ENCODE measurements around the gene KRT77.

Gene KRT77

DNA sequence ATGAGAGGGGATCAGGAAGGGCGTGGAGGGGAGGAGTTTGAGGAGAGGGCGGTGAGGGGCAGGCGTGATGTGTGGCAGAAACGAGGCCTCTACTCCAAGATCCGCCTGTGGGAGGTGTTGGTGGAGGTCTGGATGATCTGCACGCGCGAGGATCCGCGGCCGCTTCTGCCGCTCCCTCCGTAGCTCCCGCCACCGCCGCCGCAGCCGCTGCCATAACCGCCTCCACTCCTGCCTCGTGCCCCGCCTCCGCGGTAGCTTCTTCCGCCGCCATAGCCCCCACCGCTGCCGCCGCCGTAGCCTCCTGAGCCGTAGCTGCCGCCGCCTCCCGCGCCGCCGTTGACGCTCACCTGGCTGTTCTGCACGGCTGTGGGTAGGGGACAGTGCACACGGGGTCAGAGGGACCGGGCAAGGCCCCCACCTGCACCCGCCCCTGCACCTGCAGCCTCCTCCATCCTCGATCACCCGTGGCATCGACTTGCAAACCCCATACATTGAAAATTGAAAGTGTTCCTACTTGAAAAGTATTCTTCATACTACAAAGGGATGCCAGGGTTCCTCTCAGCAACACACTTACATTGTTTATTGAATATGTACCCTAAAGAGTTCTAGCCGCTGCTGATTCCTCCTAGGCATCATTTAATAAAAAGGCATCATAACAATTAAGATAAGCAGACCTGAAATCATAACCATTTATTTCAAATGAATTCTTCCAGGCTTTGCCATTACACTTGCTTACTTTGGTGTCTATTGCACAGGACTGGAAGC is 12.1 kb downstream of the KRT77 start (continued):
- TF ChIP-seq ATF2 (tag by site-specific recombination; IDR thresholded peaks at IDR 0.05; ENCODE audit: low read depth) (no peak), INSM2 (tag by site-specific recombination; IDR thresholded peaks at IDR 0.05) (no peak), ZBTB17 (tag by site-specific recombination; IDR thresholded peaks at IDR 0.05) (peak; percentile 43; the same call in 1 of the 2 replicates), ZSCAN30 (tag by site-specific recombination; IDR thresholded peaks at IDR 0.05) (no peak), ZNF843 (tag by site-specific recombination; IDR thresholded peaks at IDR 0.05) (no peak), SP2 (tag by site-specific recombination; IDR thresholded peaks at IDR 0.05) (peak; percentile 52), ZNF404 (tag by site-specific recombination; IDR thresholded peaks at IDR 0.05) (no peak), BCL11B (tag by site-specific recombination; IDR thresholded peaks at IDR 0.05; ENCODE audit: low read depth) (no peak), ZNF311 (tag by site-specific recombination; IDR thresholded peaks at IDR 0.05; ENCODE audit: borderline replicate concordance) (no peak), ZNF664 (tag by site-specific recombination; IDR thresholded peaks at IDR 0.05) (no peak), ZNF114 (tag by site-specific recombination; IDR thresholded peaks at IDR 0.05) (no peak), ZBTB8A (tag by site-specific recombination; IDR thresholded peaks at IDR 0.05) (no peak), ZNF211 (tag by site-specific recombination; IDR thresholded peaks at IDR 0.05; ENCODE audit: low read depth) (no peak), ZNF10 (tag by site-specific recombination; IDR thresholded peaks at IDR 0.05) (no peak), ZFHX2 (tag by site-specific recombination; conservative IDR thresholded peaks at IDR 0.05) (peak; percentile 98), ZNF600 (tag by site-specific recombination; IDR thresholded peaks at IDR 0.05) (peak; percentile 82), ZNF426 (tag by site-specific recombination; IDR thresholded peaks at IDR 0.05) (no peak), SCRT1 (tag by site-specific recombination; IDR thresholded peaks at IDR 0.05; ENCODE audit: borderline replicate concordance) (no peak), SP7 (tag by site-specific recombination; IDR thresholded peaks at IDR 0.05) (no peak), ZNF692 (tag by site-specific recombination; IDR thresholded peaks at IDR 0.05) (no peak), KLF1 (tag by site-specific recombination; IDR thresholded peaks at IDR 0.05) (peak; percentile 84), ZNF302 (tag by site-specific recombination; IDR thresholded peaks at IDR 0.05; ENCODE audit: low read depth) (no peak), KLF10 (tag by site-specific recombination; IDR thresholded peaks at IDR 0.05) (no peak), ZNF335 (tag by site-specific recombination; conservative IDR thresholded peaks at IDR 0.05) (0 out of 2 replicates have a peak, but pooled peaks have one; percentile 18), ZNF701 (tag by site-specific recombination; IDR thresholded peaks at IDR 0.05) (no peak)
- TF ChIP-seq, protein P1, sequence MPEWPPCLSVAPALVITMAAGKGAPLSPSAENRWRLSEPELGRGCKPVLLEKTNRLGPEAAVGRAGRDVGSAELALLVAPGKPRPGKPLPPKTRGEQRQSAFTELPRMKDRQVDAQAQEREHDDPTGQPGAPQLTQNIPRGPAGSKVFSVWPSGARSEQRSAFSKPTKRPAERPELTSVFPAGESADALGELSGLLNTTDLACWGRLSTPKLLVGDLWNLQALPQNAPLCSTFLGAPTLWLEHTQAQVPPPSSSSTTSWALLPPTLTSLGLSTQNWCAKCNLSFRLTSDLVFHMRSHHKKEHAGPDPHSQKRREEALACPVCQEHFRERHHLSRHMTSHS (tag by site-specific recombination; IDR thresholded peaks at IDR 0.05) = no peak
- TF ChIP-seq, protein P2, sequence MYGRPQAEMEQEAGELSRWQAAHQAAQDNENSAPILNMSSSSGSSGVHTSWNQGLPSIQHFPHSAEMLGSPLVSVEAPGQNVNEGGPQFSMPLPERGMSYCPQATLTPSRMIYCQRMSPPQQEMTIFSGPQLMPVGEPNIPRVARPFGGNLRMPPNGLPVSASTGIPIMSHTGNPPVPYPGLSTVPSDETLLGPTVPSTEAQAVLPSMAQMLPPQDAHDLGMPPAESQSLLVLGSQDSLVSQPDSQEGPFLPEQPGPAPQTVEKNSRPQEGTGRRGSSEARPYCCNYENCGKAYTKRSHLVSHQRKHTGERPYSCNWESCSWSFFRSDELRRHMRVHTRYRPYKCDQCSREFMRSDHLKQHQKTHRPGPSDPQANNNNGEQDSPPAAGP (tag by site-specific recombination; IDR thresholded peaks at IDR 0.05) = 0 out of 2 replicates have a peak, but pooled peaks have one; percentile 27
- TF ChIP-seq, protein P3, sequence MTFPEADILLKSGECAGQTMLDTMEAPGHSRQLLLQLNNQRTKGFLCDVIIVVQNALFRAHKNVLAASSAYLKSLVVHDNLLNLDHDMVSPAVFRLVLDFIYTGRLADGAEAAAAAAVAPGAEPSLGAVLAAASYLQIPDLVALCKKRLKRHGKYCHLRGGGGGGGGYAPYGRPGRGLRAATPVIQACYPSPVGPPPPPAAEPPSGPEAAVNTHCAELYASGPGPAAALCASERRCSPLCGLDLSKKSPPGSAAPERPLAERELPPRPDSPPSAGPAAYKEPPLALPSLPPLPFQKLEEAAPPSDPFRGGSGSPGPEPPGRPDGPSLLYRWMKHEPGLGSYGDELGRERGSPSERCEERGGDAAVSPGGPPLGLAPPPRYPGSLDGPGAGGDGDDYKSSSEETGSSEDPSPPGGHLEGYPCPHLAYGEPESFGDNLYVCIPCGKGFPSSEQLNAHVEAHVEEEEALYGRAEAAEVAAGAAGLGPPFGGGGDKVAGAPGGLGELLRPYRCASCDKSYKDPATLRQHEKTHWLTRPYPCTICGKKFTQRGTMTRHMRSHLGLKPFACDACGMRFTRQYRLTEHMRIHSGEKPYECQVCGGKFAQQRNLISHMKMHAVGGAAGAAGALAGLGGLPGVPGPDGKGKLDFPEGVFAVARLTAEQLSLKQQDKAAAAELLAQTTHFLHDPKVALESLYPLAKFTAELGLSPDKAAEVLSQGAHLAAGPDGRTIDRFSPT (tag by site-specific recombination; IDR thresholded peaks at IDR 0.05) = no peak

Data from HEK293 (cell line).